Measurements from ENCODE around the gene FZD1. TPM values are rescaled to one million over a fixed set of nuclear protein-coding genes. Genes with fewer than 3 reads are reported as not detected.

FZD1 gene
- total and polyA plus RNA-seq, 2 of the 13 experiments (the other 11 are each of a cell fraction or from before 2014, with no cell fraction given) = 0.22 to 0.80 TPM

- BruUV-seq (replicated peaks) = no TSS peak
- DNase-seq (ENCODE audit: low spot score) (peak; percentile 16), ATAC-seq (peak; percentile 72), FAIRE-seq (no peak)
- Histone ChIP-seq H3K4me3 (replicated peaks in 1 of 3; ENCODE audit: insufficient read depth in 1 of 3, low read depth in 2 of 3, low read length in 3 of 3) (no peak overlapping the region), H3K9me3 (ENCODE audit: low read length) (no peaks in the 10 kb centered on the region), H3K4me1 (ENCODE audit: insufficient read depth, low read length) (no peaks in the 10 kb centered on the region), H3K79me2 (ENCODE audit: insufficient read depth, low read length) (no peaks in the 10 kb centered on the region), H3K27ac (ENCODE audit: extremely low read length, insufficient read depth, low read length) (no peak overlapping the region), H3K27me3 (ENCODE audit: control insufficient read depth in 1 of 2, insufficient read depth in 2 of 2, low read length in 2 of 2) (no peaks in the 10 kb centered on the region), H3K4me2 (ENCODE audit: low read depth, low read length) (no peak overlapping the region), H4K20me1 (ENCODE audit: insufficient read depth, low read length) (no peaks in the 10 kb centered on the region), H3K9ac (ENCODE audit: insufficient read depth, low read depth, low read length) (no peak overlapping the region), H3K36me3 (replicated peaks in 1 of 2; ENCODE audit: control insufficient read depth in 1 of 2, insufficient read depth in 2 of 2, low read length in 2 of 2) (no peaks in the 10 kb centered on the region), H2AFZ (ENCODE audit: low read length) (no peak overlapping the region)
- in situ Hi-C loops (cut with HindIII; ENCODE audit: extremely low pct_ligation_motif_present, low pct_unique_long_range_greater_than_20kb) (loop anchor here (5.0 kb wide), 1 partner anchor 349 kb away; no protein-coding TSS in a partner anchor), intact Hi-C loops (cut with micrococcal nuclease; ENCODE audit: unreplicated experiment) (loop anchor here (1.0 to 10.0 kb wide), 3 partner anchors 204 to 496 kb away; no protein-coding TSS in a partner anchor)
- TF ChIP-seq SOX5 (CRISPR knock-in tag; IDR thresholded peaks at IDR 0.05; ENCODE audit: borderline replicate concordance) (no peak), RAD21 (CRISPR knock-in tag; IDR thresholded peaks at IDR 0.05) (peak; percentile 13; the same call in 1 of the 2 replicates), STAG1 (CRISPR knock-in tag; IDR thresholded peaks at IDR 0.05) (peak; percentile 66), SMC3 (IDR thresholded peaks at IDR 0.05; ENCODE audit: low read length) (peak; percentile 53; the same call in 1 of the 2 replicates)
- TF ChIP-seq, protein P1, sequence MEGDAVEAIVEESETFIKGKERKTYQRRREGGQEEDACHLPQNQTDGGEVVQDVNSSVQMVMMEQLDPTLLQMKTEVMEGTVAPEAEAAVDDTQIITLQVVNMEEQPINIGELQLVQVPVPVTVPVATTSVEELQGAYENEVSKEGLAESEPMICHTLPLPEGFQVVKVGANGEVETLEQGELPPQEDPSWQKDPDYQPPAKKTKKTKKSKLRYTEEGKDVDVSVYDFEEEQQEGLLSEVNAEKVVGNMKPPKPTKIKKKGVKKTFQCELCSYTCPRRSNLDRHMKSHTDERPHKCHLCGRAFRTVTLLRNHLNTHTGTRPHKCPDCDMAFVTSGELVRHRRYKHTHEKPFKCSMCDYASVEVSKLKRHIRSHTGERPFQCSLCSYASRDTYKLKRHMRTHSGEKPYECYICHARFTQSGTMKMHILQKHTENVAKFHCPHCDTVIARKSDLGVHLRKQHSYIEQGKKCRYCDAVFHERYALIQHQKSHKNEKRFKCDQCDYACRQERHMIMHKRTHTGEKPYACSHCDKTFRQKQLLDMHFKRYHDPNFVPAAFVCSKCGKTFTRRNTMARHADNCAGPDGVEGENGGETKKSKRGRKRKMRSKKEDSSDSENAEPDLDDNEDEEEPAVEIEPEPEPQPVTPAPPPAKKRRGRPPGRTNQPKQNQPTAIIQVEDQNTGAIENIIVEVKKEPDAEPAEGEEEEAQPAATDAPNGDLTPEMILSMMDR (CRISPR knock-in tag; IDR thresholded peaks at IDR 0.05) = peak; percentile 62
- ChIA-PET CTCF (ENCODE audit: low intra/inter-chr PET ratio, low total read pairs) (interaction anchor here (0.7 kb wide), 1 partner anchor 348 kb away, joined by 3 read pairs; no protein-coding TSS in a partner anchor), POLR2A (no interaction called here)
- WGBS (ENCODE audit: low lambda C conversion rate) = 0% methylated on average over 3 of the region's 3 CpGs
Measured at GRCh38 chr7:91288208-91288824, 24.1 kb downstream of the FZD1 start.

- Histone ChIP-seq H3K9ac (ENCODE audit: insufficient read depth, low read depth, low read length) (no peak overlapping the region), H3K36me3 (replicated peaks in 1 of 2; ENCODE audit: control insufficient read depth in 1 of 2, insufficient read depth in 2 of 2, low read length in 2 of 2) (no peaks in the 10 kb centered on the region), H3K9me3 (ENCODE audit: low read length) (no peaks in the 10 kb centered on the region), H3K27me3 (ENCODE audit: control insufficient read depth in 1 of 2, insufficient read depth in 2 of 2, low read length in 2 of 2) (no peaks in the 10 kb centered on the region), H3K4me2 (ENCODE audit: low read depth, low read length) (no peak overlapping the region), H3K4me3 (replicated peaks in 1 of 3; ENCODE audit: insufficient read depth in 1 of 3, low read depth in 2 of 3, low read length in 3 of 3) (no peak overlapping the region), H4K20me1 (ENCODE audit: insufficient read depth, low read length) (no peaks in the 10 kb centered on the region), H3K27ac (ENCODE audit: extremely low read length, insufficient read depth, low read length) (no peak overlapping the region), H3K79me2 (ENCODE audit: insufficient read depth, low read length) (no peaks in the 10 kb centered on the region), H2AFZ (ENCODE audit: low read length) (no peak overlapping the region), H3K4me1 (ENCODE audit: insufficient read depth, low read length) (no peaks in the 10 kb centered on the region)
- DNase-seq (ENCODE audit: low spot score) (no peak), FAIRE-seq (no peak), ATAC-seq (no peak)
- intact Hi-C loops (cut with micrococcal nuclease; ENCODE audit: unreplicated experiment) (loop anchor here (2.0 to 10.0 kb wide), 2 partner anchors 205 to 495 kb away; no protein-coding TSS in a partner anchor), in situ Hi-C loops (cut with HindIII; ENCODE audit: extremely low pct_ligation_motif_present, low pct_unique_long_range_greater_than_20kb) (loop anchor here (5.0 kb wide), 1 partner anchor 348 kb away; no protein-coding TSS in a partner anchor)
- POLR2A ChIA-PET = no interaction called here
- WGBS (ENCODE audit: low lambda C conversion rate) = under 1% methylated on average over 5 of the region's 5 CpGs
- CTCF ChIA-PET (ENCODE audit: low intra/inter-chr PET ratio, low total read pairs) = no interaction called here
- BruUV-seq (replicated peaks) = no TSS peak
- TF ChIP-seq ZNF431 (CRISPR knock-in tag; IDR thresholded peaks at IDR 0.05; ENCODE audit: borderline replicate concordance, low read depth) = no peak
- TF ChIP-seq, protein P2, sequence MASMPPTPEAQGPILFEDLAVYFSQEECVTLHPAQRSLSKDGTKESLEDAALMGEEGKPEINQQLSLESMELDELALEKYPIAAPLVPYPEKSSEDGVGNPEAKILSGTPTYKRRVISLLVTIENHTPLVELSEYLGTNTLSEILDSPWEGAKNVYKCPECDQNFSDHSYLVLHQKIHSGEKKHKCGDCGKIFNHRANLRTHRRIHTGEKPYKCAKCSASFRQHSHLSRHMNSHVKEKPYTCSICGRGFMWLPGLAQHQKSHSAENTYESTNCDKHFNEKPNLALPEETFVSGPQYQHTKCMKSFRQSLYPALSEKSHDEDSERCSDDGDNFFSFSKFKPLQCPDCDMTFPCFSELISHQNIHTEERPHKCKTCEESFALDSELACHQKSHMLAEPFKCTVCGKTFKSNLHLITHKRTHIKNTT (CRISPR knock-in tag; IDR thresholded peaks at IDR 0.05) = no peak
Measured at GRCh38 chr7:91289633-91290254, 25.5 kb downstream of the FZD1 start.
